GM12891 (cell line): Measurements from ENCODE around the gene CDH15.

Experiments
- POLR2A ChIP-seq: IDR thresholded peaks from 2 replicates; pipeline ENCODE4 v1.6.1; 2011; ENCODE audit warnings: low read depth, low read length, control low read depth
- POLR2AphosphoS5 ChIP-seq: IDR thresholded peaks from 2 replicates; pipeline ENCODE4 v1.6.1; 2011; ENCODE audit warnings: low read depth, low read length, control low read depth
- SPI1 ChIP-seq: IDR thresholded peaks from 2 replicates; pipeline ENCODE4 v1.6.1; 2011; ENCODE audit warnings: low read depth, low read length, control low read depth
- TAF1 ChIP-seq: IDR thresholded peaks from 2 replicates; pipeline ENCODE4 v1.6.1; 2011; ENCODE audit warnings: low read depth, low read length, control low read depth

DNA sequence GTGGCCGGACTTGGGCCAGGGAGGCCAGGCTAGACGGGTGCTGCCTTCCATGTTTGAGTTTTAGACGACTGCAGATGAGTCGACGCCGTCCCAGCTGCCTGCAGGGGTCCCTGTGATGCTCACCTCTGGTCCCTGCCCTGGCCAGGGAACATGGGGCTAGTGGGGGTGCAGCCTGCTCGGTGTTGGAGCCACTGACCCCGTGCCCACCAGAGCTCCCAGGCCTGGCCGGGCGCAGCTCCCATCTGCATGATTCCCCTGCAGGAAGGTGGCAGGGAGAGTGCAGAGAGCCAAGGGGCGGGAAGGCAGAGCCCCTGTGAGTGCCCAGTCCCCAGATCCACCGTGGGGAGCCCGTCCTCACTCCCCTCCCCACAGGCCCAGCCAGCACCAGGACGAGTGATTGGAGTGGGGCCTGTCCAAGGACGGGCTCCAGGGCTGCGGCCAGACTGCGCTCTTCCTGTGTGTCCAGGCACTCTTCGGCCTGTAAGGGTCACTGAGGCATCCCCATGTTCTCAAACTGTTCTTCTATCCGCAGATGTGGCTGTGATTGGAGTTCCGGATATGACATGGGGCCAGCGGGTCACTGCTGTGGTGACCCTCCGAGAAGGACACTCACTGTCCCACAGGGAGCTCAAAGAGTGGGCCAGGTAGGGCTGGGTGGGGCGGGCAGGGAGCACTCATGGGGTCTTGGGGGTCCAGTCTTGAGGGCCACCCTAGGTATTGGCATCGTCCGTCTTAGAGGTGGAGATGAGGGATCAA, 26.0 kb upstream of the CDH15 start:
- TF ChIP-seq SPI1 (no peak), POLR2AphosphoS5 (no peak), TAF1 (no peak), POLR2A (no peak)
